ENCODE results near the gene DDX56.
"Not testable (repeated sequence)": the region's sequence is repeated elsewhere in the genome, so short reads cannot be mapped to it uniquely, and the experiment has no call there.

The DDX56 gene

DNA sequence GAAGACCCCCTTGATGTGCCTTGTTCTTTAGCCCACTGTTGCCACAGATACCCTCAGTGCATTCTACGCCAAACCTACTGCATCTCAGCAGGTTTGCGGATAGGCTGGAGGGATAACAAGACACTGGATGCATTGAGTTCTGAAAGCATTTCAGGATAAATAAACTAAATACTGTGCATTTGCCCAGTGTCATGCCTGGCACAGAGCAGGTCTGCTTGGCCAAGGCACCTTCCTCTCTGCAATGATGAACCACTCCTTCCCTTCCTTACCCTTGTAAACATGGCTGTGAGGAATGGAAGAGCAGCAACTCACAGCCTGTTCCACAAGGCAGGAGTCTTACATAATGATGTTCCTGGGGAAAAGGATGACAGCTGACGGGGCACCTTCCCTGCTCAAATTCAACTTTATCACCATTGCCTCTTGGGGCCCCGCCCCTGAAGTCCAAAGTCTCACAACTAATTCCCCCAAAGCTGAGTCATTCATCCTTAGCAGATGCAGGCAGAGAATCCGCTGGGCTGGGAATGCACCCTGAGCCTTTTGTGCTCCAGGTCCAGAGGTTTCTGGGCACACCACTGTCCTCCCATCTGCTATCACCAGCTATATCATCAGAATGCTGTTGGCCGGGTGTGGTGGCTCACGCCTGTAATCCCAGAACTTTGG lies 11.6 kb downstream of the DDX56 start:
- DNase-seq = peak; percentile 46

DNA sequence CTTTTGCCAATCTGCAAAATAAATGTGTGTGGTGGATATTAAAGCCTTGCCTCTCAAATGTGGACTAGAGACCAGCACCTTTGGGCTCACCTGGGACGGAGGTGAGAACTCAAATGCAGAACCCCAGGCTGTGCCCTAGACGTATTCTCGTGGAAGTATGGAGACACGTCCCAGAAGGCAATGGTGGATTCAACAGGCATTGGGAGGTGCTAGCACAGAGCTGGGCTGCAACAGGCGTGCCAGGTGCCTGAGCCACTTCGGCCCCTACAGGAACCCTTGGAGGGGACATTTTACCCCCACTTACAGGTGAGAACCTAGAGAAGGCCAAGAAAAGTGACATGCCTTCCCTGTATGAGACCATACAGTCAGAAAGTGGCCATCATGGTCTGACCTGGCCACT lies 12.2 kb downstream of the DDX56 start:
- DNase-seq = no peak

DNA sequence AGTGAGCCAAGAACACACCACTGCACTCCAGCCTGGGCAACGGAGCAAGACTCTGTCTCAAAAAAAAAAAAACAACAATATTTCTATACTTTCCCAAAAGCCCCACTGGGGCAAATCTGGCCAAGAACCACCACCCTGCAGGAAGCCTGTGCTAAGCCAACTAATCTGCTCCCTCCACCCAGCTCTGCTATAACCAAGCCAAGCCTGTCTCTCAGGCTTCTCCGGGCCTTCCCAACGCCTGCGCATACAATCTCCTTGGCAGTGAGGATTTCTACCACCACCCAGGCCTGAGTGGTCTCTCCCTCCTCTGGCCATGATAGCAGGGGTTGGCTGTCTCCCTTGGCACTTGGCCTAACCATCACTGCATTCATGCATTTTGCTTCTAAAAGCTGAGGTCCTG lies 14.2 kb downstream of the DDX56 start:
- DNase-seq = no peak

DNA sequence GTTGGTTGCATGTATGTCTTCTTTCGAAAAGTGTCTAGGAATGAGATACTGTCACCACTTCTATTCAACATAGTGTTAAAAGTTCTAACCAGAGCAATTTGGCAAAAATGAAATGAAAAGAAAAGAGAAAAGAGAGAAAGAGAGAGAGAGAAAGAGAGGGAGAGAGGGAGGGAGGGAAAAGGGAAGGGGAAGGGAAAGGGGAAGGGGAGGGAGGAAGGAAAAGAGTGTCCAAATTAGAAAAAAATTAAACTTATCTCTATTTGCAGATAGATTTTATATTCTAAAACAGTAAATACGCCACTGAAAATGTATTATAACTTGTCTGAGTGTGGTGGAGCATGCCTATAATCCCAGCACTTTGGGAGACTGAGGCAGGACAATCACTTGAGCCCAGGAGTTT lies 16.2 kb downstream of the DDX56 start:
- no peak for DNase-seq

DNA sequence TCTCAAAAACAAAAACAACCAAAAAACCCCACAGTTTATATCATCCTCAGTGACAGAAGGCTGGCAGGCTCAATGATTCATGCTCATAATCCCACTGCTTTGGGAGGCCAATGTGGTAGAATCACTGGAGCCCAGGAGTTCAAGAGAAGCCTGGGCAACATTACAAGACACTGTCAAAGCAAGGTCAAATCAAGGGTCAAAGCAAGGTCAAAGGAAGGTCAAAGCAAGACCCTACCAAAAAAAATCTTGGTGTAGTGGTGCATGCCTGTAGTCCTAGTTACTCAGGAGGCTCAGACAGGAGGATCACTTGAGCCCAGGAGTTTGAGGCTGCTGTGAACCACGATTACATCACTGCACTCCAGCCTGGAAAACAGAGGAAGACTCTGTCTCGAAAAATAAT lies 18.4 kb downstream of the DDX56 start:
- DNase-seq = no peak

DNA sequence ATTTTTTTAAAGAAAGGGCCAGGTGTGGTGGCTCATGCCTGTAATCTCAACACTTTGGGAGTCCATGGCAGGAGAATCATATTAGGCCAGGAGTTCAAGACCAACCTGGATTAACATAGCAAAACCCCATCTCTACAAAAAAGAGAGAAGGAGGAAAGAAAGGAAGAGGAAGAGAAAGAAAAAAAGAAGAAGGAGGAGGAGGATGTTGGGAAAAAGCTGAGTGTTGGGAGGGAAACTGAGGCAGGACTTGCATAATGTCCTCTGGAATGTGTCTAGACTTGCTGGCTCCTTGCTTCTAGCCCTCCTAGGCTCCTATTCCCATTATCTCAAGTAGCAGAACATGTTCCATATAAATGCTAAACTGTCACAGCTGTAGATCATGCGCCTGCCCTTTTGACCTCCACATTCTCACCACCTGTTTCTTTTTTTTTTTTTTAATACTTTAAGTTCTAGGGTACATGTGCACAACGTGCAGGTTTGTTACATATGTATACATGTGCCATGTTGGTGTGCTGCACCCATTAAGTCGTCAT lies 21.2 kb downstream of the DDX56 start:
- not testable (repeated sequence) for DNase-seq

DNA sequence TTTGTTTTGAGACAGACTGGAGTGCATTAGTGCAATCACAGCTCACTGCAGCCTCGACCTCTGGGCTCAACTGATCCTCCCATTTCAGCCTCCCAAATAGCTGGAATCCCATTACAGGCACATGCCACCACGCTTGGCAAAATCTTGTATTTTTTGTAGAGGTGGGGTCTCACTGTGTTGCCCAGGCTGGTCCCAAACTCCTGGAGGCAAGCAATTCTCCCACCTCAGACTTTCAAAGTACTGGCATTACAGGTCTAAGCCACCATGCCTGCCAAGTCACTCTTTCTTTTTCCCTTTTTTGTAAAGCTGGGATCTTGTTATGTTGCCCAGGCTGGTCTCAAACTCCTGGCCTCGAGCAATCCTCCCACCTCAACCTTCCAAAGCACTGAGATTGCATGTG lies 24.3 kb downstream of the DDX56 start:
- no peak for DNase-seq

DNA sequence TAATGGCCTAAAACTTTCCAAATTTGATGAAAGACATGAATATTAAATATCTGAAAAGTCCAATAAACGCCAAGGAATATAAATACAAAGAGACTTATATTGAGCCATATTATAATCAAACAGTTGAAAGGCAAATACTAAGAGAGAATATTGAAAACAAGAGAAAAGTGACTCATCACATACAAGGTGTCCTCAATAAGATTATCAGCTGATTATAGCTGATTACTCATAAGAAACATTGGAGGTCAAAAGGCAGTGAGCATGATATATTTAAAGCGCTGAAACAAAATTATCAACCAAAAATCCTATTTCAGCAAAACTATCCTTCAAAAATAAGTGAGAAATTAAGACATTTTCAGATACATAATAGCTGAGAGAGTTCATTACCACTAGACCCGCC lies 24.8 kb downstream of the DDX56 start:
- DNase-seq = no peak

DNA sequence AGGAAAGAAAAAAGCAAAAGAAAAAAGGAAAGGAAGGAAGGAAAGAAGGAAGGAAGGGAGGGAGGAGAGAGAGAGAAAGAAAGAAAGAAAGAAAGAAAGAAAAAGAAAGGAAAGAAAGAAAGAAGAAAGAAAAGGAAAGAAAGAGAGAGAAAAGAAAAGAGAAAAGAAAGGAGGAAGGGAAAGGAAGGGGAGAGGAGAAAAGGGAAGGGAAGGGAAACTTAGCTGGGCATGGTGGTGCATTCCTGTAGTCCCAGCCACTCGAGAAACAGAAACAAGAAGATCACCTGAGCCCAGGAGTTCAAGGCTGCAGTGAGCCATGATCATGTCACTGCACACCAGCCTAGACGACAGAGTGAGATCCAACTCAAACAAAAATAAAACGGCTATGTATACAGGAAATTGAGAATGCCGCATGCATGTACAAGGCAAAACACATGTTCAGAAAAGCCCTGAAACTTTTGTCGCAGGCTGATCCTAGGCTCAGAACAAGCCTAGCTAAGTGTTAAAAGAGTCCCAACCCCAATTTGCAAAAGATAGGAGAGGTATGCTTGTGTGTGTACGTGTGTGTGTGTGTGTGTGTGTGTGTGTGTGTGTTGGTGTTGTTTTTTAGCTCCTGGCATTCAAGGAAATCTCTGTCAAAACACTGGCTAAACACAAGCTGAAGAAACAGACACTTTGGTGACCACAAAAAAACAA lies 26.0 kb downstream of the DDX56 start:
- DNase-seq = peak; percentile 64

DNA sequence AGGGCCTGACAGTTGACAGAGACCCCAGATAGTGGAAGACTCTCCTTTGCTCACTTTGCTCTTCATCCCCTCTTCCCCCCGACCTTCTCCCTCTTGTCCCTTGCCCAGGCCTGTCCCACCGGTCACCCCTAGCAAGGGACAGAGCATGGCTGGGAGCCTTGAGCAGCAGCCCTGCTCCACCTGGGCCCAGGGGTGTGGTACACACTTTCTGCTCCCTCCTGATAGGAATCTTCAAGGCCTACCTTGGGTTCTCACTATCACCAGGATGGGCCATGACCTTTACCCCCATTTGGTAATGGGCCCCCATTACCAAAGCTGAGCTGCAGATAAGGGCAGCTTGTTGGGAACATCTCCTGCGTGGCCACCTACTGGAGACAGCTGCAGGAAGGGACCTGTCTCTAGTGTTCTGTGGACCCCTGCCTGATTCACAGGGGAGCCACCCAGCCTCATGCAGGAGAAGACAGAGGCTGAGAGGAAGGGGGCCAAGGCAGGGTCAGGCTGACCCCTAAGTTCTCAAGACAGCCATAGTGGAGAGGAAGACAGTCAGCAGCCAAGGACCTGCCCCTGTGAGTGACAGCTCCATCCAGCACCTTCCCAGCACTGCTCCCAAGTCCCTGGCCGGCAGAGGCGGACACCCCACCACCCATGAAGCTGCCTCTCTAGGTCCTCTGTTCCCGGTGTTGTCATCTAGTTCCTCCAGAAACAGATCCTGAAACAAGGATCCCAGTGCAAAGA lies 31.7 kb downstream of the DDX56 start:
- DNase-seq = no peak

DNA sequence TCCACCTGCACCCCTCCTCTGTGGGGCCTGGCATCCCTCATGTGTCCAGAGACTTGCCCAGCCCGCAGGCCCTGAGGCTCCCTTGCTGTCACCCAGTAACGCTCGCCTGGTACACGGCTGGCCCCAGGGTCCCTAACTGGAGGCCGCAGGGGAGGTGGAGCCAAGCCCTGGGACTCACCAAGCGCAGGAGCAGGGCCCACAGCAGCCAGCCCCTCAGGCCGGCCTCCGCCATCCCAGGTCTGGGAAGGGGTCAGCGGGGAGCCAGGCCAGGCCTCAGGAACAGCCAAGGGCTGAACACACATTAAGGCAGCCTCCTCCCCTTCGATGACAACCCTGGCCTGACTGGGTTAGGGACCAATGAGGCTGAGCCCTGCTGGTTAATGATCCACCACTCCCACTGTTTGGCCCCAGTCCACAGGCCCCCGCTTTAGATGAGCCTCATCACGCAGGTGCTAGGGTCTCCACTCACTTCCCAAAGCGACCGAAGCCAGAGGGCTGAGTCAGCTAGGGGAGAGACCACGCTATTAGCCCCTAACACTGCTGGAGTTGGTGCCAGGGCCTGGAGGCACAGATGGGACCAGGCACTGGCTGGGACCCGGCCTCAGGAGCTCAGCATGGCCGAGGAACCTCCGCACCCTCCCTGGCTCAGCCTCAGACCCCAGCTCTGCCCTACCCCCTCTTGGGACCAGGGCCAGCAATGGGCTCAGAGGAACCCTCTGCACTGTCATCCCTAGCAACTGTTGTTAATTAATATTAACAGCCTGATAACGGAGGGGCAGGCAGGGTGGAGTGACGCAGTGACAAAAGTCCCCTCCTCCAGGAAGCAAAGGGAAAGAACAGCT lies 32.5 kb downstream of the DDX56 start, which contains the start of gene NPC1L1:
TSS of gene NPC1L1 (minus strand) at position 303 of the 842 bp plus-strand sequence. CDS start at position 232, 71 bp downstream.
- DNase-seq = no peak

DNA sequence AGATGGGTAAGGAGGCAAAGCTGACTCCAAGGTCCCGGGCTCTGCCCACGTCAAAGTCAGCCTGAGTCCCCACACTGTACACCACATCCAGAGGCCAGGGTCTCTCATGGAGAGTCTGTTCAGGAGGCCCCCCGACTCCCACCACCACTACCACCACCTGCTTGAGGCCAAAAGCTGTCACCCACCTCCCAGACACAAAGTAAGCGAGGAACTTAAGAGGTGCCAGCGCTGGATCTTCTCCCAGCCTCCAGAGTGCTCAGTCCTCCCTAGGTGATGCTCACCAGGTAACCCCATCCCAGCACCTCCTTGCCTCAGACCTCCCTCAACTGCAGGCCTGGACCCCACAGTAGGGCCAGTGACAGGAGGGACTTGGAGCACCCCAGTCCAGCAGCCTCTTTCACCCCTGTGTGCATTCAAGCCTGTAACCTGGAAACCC lies 33.1 kb downstream of the DDX56 start:
- no peak for DNase-seq

DNA sequence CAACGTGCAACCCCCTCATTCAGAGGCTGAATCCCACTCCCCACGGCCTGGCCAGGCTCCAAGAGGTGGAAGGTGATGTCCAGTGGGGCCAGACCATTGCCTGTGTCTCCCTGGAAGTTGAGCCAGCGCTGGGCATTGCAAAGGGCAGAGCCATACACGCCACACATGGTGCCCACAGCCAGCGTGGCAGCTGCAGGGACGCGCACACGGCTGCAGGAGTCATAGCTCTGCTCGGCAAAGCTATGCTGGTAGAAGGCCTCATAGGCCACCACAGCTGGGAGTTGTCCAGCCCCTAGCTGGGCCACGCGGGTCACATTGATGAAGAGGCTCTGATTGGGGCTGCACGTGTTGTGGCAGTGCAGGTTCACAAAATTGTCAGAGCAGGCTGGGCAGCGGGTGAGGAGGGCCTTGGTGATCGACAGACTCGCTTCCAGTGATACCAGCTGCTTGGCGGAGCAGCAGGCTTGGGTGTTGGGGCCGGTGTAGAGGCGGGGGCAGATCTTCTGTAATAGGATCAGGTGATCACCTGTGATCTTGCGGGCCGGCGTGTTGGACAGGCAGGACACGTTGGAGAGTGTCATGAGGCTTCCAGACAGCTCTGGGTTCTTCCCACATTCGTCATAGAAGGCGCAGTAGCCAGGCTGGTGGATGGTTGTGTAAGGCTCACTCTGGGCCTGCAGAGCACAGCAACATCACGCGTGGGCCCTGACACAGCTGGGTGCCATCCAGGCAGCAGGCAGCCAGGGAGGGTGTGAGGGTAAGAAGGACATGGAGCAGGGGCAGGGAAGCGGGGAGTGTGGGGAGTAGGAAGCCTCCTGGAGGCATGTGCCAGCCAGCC lies 33.8 kb downstream of the DDX56 start:
- DNase-seq = no peak

DNA sequence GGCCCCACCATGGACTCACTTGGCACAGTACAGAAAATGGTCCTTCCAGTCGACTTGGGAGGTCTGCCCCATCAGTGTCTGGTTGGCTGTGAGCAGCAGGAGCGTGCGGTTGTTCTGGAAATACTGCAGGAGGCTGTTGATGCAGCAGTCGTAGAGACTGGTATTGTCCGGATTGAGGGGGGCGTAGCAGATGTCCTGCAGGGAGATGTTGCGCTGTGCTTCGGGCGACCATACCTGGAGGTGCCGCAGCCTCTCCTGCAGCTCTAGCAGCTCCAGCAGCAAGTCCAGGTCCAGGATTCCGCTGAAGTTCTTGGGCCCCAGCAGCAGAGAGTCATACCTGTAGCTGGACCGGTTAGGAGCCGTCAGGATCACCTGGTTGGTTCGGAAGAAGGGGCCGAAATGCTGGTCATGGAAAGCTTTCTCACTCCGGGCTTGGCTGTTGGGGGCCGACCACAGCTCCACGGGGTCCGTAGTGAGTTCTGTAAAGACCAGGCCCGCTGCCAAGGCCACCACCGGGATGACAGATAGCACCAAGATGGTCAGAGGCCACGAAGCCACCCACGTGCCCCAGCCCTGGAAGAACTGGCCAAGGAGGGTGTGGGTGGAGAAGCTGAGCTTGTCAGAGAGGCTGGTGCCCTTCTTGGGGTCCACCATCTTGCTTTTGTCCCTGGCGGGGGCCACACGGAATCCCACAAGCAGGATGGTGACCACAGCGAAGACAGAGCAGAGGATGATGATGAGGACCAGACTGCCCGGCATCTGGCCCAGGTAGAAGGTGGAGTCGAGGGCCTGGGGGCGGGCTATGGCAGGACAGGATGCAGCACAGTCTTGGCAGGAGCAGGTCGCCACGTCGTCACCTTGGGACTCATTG lies 34.7 kb downstream of the DDX56 start:
- no peak for DNase-seq

DNA sequence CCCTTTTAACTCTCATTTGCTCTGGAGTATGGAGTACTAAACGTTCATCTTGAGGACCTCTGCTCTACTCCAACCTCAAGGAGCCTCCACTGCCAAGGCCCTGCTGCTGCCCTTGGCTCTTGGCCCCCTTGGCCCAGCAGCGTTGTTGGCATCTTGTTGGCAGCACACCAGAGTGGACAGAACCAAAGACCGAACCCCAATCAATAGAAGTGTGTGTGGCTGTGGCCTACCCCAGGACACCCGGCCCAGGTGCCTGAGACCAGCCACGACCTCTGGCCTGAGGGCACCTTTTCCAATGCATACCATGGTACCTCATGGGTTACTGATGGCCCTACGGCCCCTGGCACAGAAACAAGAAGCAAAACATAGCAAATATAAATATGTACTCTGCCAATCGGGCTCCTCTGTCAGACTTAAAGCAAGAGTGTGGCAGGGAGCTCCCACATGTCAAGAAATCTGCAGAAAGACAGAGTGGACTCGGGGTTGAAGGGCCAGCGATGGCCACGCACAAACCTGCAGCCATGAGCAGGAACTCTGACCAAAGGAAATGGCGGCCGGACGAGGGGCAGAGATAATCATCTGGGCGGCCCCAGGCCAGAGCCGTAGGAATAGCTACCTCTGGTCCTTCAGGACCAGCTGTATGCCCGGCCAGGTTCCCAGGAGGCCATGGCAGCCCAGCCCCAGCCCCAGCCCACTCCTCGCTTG lies 35.5 kb downstream of the DDX56 start:
- DNase-seq = no peak

DNA sequence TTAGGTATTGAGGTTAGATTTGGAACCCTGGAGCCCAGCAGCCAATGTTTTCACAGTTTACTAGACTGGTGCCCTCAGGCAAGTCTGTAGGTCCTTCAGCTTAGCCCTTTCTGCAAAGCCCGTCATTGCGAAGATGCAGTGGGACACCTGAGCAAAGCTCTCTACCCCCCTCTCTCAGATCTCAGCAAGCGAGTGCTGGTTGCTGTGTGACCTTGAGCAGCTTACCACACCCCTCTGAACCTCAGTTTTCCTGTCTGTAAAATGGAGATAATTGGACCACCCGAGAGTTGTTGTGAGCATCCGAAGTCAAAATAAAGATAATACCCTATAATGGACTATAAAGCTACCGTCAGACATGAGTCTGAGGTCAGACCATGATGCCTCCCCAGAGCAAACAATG lies 36.3 kb downstream of the DDX56 start:
- no peak for DNase-seq

DNA sequence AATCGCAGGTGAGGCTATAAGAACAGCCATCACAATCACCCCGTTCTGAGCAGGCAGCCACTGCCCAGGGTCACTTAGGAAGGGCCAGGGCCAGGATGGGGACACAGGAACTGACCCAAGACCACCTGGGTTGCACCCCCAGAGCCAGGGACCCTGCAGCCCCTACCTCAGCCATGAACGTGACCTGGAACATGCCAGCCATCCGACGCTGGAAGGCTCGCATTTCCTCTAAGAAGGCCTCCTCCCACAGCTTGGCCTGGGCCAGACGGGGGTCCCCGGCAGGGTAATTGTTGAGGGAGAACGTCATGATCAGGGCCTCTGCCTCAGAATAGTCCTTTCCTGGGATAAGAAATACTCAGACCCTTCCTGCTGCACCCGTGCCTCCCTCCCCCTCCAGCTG lies 37.6 kb downstream of the DDX56 start:
- DNase-seq = no peak

DNA sequence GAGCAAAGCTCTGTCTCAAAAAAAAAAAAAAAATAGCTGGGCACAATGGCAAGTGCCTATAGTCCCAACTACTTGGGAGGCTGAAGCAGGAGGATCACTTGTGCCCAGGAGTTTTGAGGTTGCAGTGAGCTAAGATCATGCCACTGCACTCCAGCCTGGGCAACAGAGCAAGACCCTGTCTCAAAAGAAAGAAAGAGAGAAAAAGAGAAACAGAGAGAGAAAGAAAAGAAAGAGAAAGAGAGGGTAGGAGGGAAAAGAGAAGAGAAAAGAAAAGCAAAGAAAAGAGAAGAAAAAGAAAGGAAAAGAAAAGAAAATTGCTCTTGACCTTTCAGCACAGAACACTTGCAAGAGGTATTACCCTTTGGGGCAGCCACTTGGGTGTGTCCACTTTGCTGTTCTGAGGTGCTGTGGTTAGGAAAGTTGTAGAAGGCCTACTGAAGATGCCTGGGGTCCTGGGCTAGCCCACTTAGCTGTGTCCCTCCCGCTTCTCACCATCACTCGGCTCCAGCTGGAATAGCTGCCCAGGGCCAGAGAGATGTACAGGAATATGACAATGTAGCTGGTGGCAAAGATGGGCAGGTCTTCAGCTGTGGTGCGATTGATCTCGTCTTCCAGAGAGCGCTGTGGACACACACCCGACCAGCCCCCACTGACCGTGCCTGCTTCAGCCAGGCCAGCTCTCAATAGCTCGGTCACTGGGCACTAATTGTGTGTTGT lies 38.2 kb downstream of the DDX56 start:
- no peak for DNase-seq

DNA sequence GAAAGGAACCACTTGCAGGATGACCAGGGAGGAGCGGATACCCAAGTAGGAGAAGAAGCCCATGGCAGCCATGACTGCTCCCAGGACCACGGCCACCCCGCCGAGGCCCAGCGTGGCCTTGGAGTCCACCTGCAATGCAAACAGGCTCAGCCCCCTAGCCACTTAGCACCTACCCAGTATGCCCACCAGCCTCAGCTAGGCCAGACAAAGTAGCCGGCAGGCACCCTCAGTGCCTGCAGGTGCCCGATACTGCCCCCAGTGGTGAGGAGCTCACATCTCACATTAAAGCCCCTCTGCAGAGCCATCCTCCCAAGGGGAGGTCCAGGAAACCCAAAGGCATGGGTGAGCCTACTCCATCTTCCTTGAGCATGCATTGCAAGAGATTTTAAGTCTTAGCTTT lies 39.2 kb downstream of the DDX56 start:
- DNase-seq = peak; percentile 42
